BE2C (cell line): ENCODE data around the gene KBTBD12.
A peak's percentile ranks its signal among the peaks of the same experiment; 100 is the strongest.

Source experiments
- DNase-seq: peaks from one replicate; pipeline ENCODE4 v3.0.0-alpha.2; 2020
- H3K27me3 ChIP-seq: fragments of 250-450 bp; sonication (Bioruptor Pico); 2 replicates; pipeline ENCODE4 v1.5.1; 2020; ENCODE audit warnings: mild to moderate bottlenecking
- H3K36me3 ChIP-seq: fragments of 250-450 bp; sonication (Bioruptor Pico); 2 replicates; pipeline ENCODE4 v1.5.1; 2020; ENCODE audit warnings: mild to moderate bottlenecking
- H3K4me1 ChIP-seq: fragments of 250-450 bp; sonication (Bioruptor Pico); 2 replicates; pipeline ENCODE4 v1.5.1; 2020
- H3K4me3 ChIP-seq: 2 replicates; pipeline ENCODE4 v1.5.1; 2011; ENCODE audit warnings: low read depth, low read length
- H3K9me3 ChIP-seq: fragments of 250-450 bp; sonication (Bioruptor Pico); 2 replicates; pipeline ENCODE4 v1.5.1; 2020
- TF ChIP-seq, protein P1 (sequence below): IDR thresholded peaks from 2 replicates; pipeline ENCODE4 v1.5.1; 2012; ENCODE audit warnings: mild to moderate bottlenecking, low read depth, low read length

Gene KBTBD12

DNA sequence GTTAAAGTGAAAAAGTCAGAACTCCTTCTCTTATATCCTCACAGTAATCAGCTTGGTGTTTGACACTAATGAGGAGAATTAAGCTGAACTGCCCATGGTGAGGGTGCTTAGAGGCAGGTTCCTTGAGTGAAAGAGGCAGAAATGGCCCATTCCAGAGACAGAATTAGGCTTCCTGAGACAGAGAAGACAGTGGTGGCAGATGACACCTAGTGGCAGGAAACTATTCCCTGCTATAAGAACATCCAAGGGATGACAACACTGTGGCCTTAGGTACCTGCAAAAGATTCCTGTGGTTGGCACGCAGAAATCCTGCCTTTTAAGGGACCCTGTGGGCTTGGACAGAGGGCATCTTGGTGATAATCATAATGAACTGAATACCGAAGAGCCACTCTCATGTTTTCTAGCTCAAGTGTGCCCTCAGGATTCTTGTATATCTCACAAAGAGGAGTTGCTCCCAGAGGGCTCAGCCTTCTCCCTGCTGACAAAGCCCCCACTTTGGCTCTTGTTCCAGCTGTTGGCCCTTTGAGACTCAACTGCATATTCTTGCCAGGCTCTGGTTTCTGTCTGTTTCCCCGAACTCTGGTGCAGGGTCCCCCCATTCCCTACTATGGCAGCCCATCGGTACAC is 56.0 kb downstream of the KBTBD12 start:
- Histone ChIP-seq H3K27me3 (no peaks in the 10 kb centered on the region), H3K36me3 (no peaks in the 10 kb centered on the region), H3K9me3 (no peaks in the 10 kb centered on the region), H3K4me3 (no peak overlapping the region), H3K4me1 (no peaks in the 10 kb centered on the region)
- TF ChIP-seq, protein P1, sequence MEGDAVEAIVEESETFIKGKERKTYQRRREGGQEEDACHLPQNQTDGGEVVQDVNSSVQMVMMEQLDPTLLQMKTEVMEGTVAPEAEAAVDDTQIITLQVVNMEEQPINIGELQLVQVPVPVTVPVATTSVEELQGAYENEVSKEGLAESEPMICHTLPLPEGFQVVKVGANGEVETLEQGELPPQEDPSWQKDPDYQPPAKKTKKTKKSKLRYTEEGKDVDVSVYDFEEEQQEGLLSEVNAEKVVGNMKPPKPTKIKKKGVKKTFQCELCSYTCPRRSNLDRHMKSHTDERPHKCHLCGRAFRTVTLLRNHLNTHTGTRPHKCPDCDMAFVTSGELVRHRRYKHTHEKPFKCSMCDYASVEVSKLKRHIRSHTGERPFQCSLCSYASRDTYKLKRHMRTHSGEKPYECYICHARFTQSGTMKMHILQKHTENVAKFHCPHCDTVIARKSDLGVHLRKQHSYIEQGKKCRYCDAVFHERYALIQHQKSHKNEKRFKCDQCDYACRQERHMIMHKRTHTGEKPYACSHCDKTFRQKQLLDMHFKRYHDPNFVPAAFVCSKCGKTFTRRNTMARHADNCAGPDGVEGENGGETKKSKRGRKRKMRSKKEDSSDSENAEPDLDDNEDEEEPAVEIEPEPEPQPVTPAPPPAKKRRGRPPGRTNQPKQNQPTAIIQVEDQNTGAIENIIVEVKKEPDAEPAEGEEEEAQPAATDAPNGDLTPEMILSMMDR = peak; percentile 89
- DNase-seq = peak; percentile 43

DNA sequence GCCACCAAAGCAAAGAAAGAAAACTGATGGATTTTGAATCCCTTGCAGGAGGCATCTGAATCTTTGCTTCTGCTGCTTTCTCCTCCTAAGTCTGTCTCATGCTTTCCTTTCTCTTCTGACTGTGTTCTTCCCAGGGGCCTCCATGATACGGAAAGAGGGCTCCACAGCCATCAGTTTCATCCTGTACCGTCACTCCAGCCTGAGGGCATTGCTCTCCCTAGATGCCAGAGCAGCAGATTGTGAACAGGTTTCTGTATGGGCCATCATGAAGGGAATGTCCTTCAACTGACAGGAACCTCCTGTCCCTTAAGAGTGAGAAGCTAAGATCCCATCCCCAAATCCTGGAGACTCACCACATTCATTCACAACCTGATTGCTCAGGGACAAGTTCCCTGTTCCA is 59.2 kb downstream of the KBTBD12 start:
- Histone ChIP-seq H3K27me3 (no peaks in the 10 kb centered on the region), H3K4me3 (no peak overlapping the region), H3K9me3 (no peaks in the 10 kb centered on the region), H3K4me1 (no peaks in the 10 kb centered on the region), H3K36me3 (no peaks in the 10 kb centered on the region)
- TF ChIP-seq, protein P1 = no peak
- DNase-seq = no peak

DNA sequence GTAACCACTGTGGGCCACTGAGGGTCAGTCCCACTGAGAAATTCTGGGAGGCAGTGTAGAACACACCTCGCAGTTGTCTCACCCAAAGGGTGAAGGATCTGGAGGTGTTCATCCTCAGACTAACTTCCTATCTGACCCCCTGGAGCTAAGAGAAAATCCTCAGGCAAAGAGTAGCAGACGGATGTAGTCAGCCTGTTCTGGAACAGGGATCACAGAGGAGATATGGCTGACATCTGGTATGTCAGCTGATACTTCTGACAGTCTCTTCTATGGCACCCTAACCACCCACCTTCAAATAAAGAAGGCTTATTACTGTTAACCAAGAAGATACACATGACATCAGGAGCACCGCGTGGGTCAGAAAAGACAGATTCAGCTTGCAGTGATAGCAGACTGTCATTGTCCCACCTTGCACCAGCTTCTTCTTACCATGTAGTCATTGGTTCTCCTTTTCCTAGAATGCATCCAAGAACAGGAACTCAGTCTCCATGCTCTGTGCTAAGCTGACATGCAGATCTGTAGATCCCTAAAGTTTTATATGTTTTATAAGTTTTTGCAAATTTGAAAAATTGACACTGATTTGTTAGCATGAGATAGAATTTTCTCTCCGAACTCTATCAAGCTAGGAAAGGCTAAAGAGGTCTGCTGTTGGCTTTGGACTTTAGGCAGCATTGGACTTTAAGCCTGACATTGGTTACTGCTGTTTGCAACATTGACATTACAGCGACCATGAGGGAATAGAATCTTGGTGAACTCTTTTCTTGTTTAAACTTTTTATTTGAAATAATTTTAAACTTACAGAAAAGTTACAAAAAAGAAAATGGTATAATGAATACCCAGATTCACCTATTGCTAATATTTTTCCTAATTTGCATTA is 60.4 kb downstream of the KBTBD12 start:
- TF ChIP-seq, protein P1 = no peak
- Histone ChIP-seq H3K9me3 (no peaks in the 10 kb centered on the region), H3K4me1 (no peaks in the 10 kb centered on the region), H3K27me3 (no peaks in the 10 kb centered on the region), H3K4me3 (no peak overlapping the region), H3K36me3 (no peaks in the 10 kb centered on the region)
- no peak for DNase-seq

DNA sequence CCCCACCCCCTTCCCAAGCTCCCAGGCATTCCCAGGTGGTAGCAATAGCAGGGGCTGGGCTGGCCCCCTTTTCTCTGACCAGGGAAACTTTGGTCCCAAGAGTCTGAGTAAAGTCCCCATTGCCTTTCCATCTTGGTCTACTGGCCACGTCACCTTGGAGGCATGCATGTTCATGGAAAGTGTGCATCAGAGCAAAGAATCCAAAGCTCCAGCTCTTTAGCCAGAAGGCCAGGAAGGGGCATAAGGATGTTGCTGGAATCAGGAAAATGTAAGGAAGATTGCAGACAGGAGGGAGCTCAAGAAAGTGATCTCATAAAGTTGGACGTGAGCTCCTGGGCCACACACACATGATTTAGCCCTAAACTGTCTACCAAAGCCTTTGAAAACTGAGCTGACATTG is 63.6 kb downstream of the KBTBD12 start:
- Histone ChIP-seq H3K36me3 (no peaks in the 10 kb centered on the region), H3K4me1 (no peaks in the 10 kb centered on the region), H3K27me3 (no peaks in the 10 kb centered on the region), H3K9me3 (no peaks in the 10 kb centered on the region), H3K4me3 (no peak overlapping the region)
- no peak for DNase-seq
- TF ChIP-seq, protein P1 = no peak

DNA sequence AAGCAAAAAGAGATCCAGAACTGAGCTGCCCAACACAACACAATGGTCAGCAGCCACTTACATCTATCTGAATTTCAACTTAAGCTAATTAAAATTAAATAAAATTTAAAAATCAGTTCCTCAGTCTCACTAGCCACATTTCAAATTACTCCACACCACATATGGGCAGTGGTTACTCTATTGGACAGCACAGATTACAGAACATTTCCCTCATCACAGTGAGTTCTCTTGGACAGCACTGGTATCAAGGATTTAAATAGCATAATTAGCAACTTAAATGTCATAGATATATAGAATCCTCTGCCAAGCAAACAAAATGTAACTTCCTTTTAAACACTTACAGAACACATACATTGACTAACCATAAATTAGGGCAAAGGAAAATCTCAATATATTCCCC is 64.4 kb downstream of the KBTBD12 start:
- H3K27me3 ChIP-seq = no peaks in the 10 kb centered on the region
- H3K4me1 ChIP-seq = no peaks in the 10 kb centered on the region
- DNase-seq = no peak
- no peaks in the 10 kb centered on the region for H3K9me3 ChIP-seq
- H3K4me3 ChIP-seq = no peak overlapping the region
- no peaks in the 10 kb centered on the region for H3K36me3 ChIP-seq
- TF ChIP-seq, protein P1 = no peak

DNA sequence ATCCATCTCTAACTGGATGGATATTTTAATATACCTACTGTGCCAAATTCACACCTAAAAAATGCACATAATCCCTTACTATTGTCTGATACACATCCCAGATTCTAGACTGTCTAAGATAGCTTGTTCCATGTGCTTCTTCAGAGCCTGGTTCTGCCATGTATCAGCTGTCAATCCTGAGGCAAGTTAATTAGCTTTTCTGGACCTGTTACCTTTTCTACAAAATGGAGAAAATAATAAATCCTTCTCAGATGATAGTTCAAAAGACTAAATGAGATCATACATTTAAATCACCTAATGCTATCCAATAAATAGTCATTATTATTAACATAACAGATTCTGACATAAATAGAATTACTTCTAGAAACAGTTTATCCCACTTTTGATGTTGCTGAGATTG is 66.1 kb downstream of the KBTBD12 start:
- TF ChIP-seq, protein P1 = no peak

More for the DNA sequence above, 66.1 kb downstream of the KBTBD12 start:
- no peaks in the 10 kb centered on the region for H3K27me3 ChIP-seq
- no peak for DNase-seq
- no peaks in the 10 kb centered on the region for H3K9me3 ChIP-seq
- H3K4me3 ChIP-seq = no peak overlapping the region
- H3K36me3 ChIP-seq = no peaks in the 10 kb centered on the region
- no peaks in the 10 kb centered on the region for H3K4me1 ChIP-seq
